ENCODE measurements around the gene TMEM131. TPM values are rescaled to one million over a fixed set of nuclear protein-coding genes. Genes with fewer than 3 reads are reported as not detected.
"Not testable (repeated sequence)": the region's sequence is repeated elsewhere in the genome, so short reads cannot be mapped to it uniquely, and the experiment has no call there.

TMEM131 gene
- total RNA-seq, 5 donors from 2014 or later (not counting 1 experiment from before 2014, with no cell fraction given) = 39.3 to 43.9 (median 41.1) TPM

DNA sequence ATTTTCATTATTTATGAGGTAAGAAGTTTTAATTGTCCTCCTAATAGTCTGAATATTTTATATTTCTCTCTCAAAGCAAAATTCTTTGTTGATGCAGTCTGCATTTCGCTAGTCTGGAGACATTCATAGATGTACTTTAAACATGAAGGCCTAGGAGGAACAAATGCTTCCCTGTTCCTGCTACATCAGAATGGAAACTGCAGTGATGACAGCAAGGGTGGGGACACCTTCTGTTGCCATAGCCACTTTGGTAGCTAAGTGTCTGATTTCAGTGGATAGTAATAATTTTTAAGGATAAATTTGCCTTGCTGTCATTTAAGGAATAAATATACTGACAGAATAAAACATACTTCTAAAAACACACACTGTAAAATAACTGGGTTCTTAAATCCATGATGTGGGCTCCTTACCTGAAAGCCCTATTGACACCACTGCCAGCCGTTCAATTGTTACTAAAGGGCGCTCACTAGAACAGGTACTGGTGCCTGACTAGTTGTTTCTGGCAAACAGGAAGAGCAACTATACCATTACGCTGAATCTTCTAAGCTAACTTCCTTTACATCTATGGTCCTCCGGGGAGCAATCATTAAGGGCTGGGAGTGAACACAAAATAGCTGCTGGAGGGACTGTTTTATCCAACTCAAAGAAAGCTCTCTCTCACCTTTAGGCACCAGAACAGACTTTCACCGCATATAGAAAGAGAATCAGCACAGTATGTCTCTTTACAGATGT lies 88.2 kb downstream of the TMEM131 start:
- CTCF ChIA-PET = interaction anchor here in 1 of 2 donors (1.0 kb wide), 1 partner anchor 54 kb away, joined by 6 read pairs; no protein-coding TSS in a partner anchor
- ATAC-seq (replicated peaks in 1 of 4) = no peak
- 80% methylated on average over 2 of the region's 6 CpGs for WGBS (ENCODE audit: insufficient coverage)
- Mint-ChIP-seq H3K4me3 (no peak overlapping the region), H3K27ac (no peak overlapping the region), H3K4me1 (peaks cover 18 to 28% (median 20%) of the 10 kb centered on the region in 3 donors), H3K36me3 (peaks cover 75% of the 10 kb centered on the region), H3K9me3 (no peaks in the 10 kb centered on the region), H3K27me3 (no peaks in the 10 kb centered on the region)
- peaks cover 0 to 4% of the 10 kb centered on the region in 2 donors for H3K36me3 ChIP-seq (ENCODE audit: control insufficient read depth in 2 of 2, extremely low read depth in 1 of 2, insufficient read depth in 1 of 2, low read length in 1 of 2)
- H3K4me3 ChIP-seq (ENCODE audit: control insufficient read depth in 1 of 2, extremely low read depth in 1 of 2, low read length in 1 of 2) = no peak overlapping the region
- H3K27ac ChIP-seq (ENCODE audit: low read length) = no peak overlapping the region
- no peaks in the 10 kb centered on the region for H3K27me3 ChIP-seq (replicated peaks in 1 of 2; ENCODE audit: control insufficient read depth in 2 of 2, extremely low read depth in 1 of 2, insufficient read depth in 2 of 2, low read length in 1 of 2)
- POLR2A ChIA-PET = interaction anchor here in 1 of 2 donors (0.5 kb wide), 1 partner anchor 52 kb away, joined by 3 read pairs; no protein-coding TSS in a partner anchor
- no peak for DNase-seq
- H3K9me3 ChIP-seq = no peaks in the 10 kb centered on the region
- H3K4me1 ChIP-seq (ENCODE audit: control insufficient read depth in 1 of 2, extremely low read depth in 1 of 2, insufficient read depth in 2 of 2, low read length in 2 of 2) = no peaks in the 10 kb centered on the region

DNA sequence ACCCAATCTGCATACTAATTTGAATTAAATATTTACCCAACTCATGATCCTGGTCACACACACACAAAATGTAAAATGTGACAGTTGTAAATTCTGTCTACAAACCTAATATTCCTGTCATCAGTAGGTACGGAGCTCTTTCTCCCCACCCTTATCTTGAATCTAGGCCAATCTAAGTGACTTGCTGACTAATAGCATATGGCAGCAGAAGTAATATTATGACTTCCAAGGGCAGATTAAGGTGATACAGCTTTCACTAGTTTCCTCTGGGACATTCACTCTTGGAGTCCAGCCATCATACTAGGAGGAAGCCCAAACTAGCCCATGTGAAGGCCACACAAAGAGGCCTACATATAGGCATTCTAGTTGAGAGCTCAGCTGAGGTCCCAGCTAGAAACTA lies 89.4 kb downstream of the TMEM131 start:
- ChIA-PET POLR2A (no interaction called here), CTCF (no interaction called here)
- H3K4me1 ChIP-seq (ENCODE audit: control insufficient read depth in 1 of 2, extremely low read depth in 1 of 2, insufficient read depth in 2 of 2, low read length in 2 of 2) = no peaks in the 10 kb centered on the region
- ATAC-seq (replicated peaks in 1 of 4) = no peak
- no peaks in the 10 kb centered on the region for H3K9me3 Mint-ChIP-seq
- no peak overlapping the region for H3K27ac ChIP-seq (ENCODE audit: low read length)
- peaks cover 7 to 16% (median 11%) of the 10 kb centered on the region in 3 donors for H3K4me1 Mint-ChIP-seq
- no peaks in the 10 kb centered on the region for H3K27me3 Mint-ChIP-seq
- no peaks in the 10 kb centered on the region for H3K9me3 ChIP-seq
- peaks cover 0 to 4% of the 10 kb centered on the region in 2 donors for H3K36me3 ChIP-seq (ENCODE audit: control insufficient read depth in 2 of 2, extremely low read depth in 1 of 2, insufficient read depth in 1 of 2, low read length in 1 of 2)
- no peak overlapping the region for H3K4me3 ChIP-seq (ENCODE audit: control insufficient read depth in 1 of 2, extremely low read depth in 1 of 2, low read length in 1 of 2)
- no peak overlapping the region for H3K27ac Mint-ChIP-seq
- peaks cover 79% of the 10 kb centered on the region for H3K36me3 Mint-ChIP-seq
- H3K27me3 ChIP-seq (replicated peaks in 1 of 2; ENCODE audit: control insufficient read depth in 2 of 2, extremely low read depth in 1 of 2, insufficient read depth in 2 of 2, low read length in 1 of 2) = no peaks in the 10 kb centered on the region
- WGBS (ENCODE audit: insufficient coverage) = no CpG with 5 or more reads among the region's 1 CpG
- DNase-seq = no peak
- H3K4me3 Mint-ChIP-seq = no peak overlapping the region

DNA sequence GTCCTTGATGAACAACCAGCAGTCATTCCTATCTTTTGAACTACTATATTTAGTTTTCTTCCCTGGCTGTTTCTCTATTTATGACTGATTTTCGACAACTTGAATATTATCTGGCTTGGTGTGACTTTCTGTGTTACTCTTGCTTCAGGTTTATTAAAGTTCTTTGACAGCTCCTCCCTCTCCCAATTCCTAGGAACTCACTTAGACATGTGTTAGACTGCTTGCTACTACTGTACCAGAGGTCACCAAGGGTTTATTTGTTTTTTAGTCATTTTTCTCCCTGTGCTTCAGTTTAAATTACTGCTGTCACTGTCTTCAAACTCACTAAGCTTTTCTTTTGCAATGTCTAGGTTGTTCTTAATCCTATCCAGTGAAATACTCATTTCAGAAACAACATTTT lies 90.5 kb downstream of the TMEM131 start:
- H3K4me3 ChIP-seq (ENCODE audit: control insufficient read depth in 1 of 2, extremely low read depth in 1 of 2, low read length in 1 of 2) = no peak overlapping the region
- peaks cover 78% of the 10 kb centered on the region for H3K36me3 Mint-ChIP-seq
- no peaks in the 10 kb centered on the region for H3K27me3 Mint-ChIP-seq
- peaks cover 0 to 11% (median 4%) of the 10 kb centered on the region in 3 donors for H3K4me1 Mint-ChIP-seq
- ChIA-PET POLR2A (no interaction called here), CTCF (no interaction called here)
- H3K27me3 ChIP-seq (replicated peaks in 1 of 2; ENCODE audit: control insufficient read depth in 2 of 2, extremely low read depth in 1 of 2, insufficient read depth in 2 of 2, low read length in 1 of 2) = no peaks in the 10 kb centered on the region
- WGBS (ENCODE audit: insufficient coverage) = no CpG with 5 or more reads among the region's 1 CpG
- H3K27ac Mint-ChIP-seq = no peak overlapping the region
- H3K9me3 Mint-ChIP-seq = no peaks in the 10 kb centered on the region
- H3K4me1 ChIP-seq (ENCODE audit: control insufficient read depth in 1 of 2, extremely low read depth in 1 of 2, insufficient read depth in 2 of 2, low read length in 2 of 2) = no peaks in the 10 kb centered on the region
- H3K36me3 ChIP-seq (ENCODE audit: control insufficient read depth in 2 of 2, extremely low read depth in 1 of 2, insufficient read depth in 1 of 2, low read length in 1 of 2) = peaks cover 0 to 4% of the 10 kb centered on the region in 2 donors
- no peak for ATAC-seq (replicated peaks in 1 of 4)
- H3K4me3 Mint-ChIP-seq = no peak overlapping the region
- H3K27ac ChIP-seq (ENCODE audit: low read length) = no peak overlapping the region
- H3K9me3 ChIP-seq = no peaks in the 10 kb centered on the region
- no peak for DNase-seq

DNA sequence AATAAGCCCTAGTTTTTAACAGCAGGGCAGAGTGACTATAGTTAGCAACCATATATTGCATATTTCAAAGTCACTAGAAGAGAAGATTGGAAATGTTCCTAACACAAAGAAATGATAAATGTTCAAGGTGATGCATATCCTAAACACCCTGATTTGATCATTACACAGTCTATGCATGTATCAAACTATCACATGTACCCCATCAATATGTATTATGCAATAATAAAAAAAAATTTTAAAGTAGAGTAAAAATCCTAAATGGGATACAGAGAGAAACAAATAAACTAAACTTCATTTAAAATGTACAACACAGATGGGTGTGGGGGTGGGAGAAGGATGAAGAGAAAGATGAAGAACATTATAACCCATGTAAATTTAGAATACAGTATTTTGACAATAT lies 93.9 kb downstream of the TMEM131 start:
- CTCF ChIA-PET = no interaction called here
- no peak for DNase-seq
- peaks cover 70% of the 10 kb centered on the region for H3K36me3 Mint-ChIP-seq
- Histone ChIP-seq H3K4me1 (ENCODE audit: control insufficient read depth in 1 of 2, extremely low read depth in 1 of 2, insufficient read depth in 2 of 2, low read length in 2 of 2) (no peaks in the 10 kb centered on the region), H3K36me3 (ENCODE audit: control insufficient read depth in 2 of 2, extremely low read depth in 1 of 2, insufficient read depth in 1 of 2, low read length in 1 of 2) (peaks cover 0 to 4% of the 10 kb centered on the region in 2 donors), H3K27me3 (replicated peaks in 1 of 2; ENCODE audit: control insufficient read depth in 2 of 2, extremely low read depth in 1 of 2, insufficient read depth in 2 of 2, low read length in 1 of 2) (no peaks in the 10 kb centered on the region), H3K9me3 (no peaks in the 10 kb centered on the region), H3K27ac (ENCODE audit: low read length) (no peak overlapping the region), H3K4me3 (ENCODE audit: control insufficient read depth in 1 of 2, extremely low read depth in 1 of 2, low read length in 1 of 2) (no peak overlapping the region)
- POLR2A ChIA-PET = no interaction called here
- H3K27ac Mint-ChIP-seq = no peak overlapping the region
- H3K4me3 Mint-ChIP-seq = no peak overlapping the region
- no peak for ATAC-seq (replicated peaks in 1 of 4)
- no peaks in the 10 kb centered on the region for H3K27me3 Mint-ChIP-seq
- peaks cover 0 to 6% (median 0%) of the 10 kb centered on the region in 3 donors for H3K4me1 Mint-ChIP-seq
- H3K9me3 Mint-ChIP-seq = no peaks in the 10 kb centered on the region

DNA sequence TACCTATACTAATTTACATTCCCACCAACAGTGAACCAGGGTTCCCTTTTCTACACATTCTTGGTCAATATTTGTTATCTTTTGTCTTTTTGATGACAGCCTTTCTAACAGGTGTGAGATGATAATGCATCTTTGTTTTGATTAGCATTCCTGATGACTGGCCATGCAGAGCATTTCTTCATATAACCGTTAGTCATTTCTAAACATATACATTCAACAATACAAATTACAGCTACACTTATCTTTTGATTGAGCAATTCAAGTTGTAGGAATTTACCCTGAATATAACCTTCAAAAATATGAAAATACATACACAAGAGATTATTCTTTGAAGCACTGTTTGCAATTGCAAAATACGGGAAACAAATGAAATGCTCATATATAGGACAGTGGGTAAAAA lies 94.9 kb downstream of the TMEM131 start:
- H3K36me3 Mint-ChIP-seq = peaks cover 72% of the 10 kb centered on the region
- H3K27me3 ChIP-seq (replicated peaks in 1 of 2; ENCODE audit: control insufficient read depth in 2 of 2, extremely low read depth in 1 of 2, insufficient read depth in 2 of 2, low read length in 1 of 2) = no peaks in the 10 kb centered on the region
- DNase-seq (no peak), ATAC-seq (replicated peaks in 1 of 4) (no peak)
- no peak overlapping the region for H3K4me3 ChIP-seq (ENCODE audit: control insufficient read depth in 1 of 2, extremely low read depth in 1 of 2, low read length in 1 of 2)
- H3K4me1 ChIP-seq (ENCODE audit: control insufficient read depth in 1 of 2, extremely low read depth in 1 of 2, insufficient read depth in 2 of 2, low read length in 2 of 2) = no peaks in the 10 kb centered on the region
- no peak overlapping the region for H3K27ac ChIP-seq (ENCODE audit: low read length)
- no CpG with 5 or more reads among the region's 2 CpGs for WGBS (ENCODE audit: insufficient coverage)
- CTCF ChIA-PET = no interaction called here
- no peak overlapping the region for H3K27ac Mint-ChIP-seq
- H3K9me3 Mint-ChIP-seq = peaks cover 0 to 4% (median 0%) of the 10 kb centered on the region in 3 donors
- POLR2A ChIA-PET = no interaction called here
- no peaks in the 10 kb centered on the region for H3K36me3 ChIP-seq (ENCODE audit: control insufficient read depth in 2 of 2, extremely low read depth in 1 of 2, insufficient read depth in 1 of 2, low read length in 1 of 2)
- H3K9me3 ChIP-seq = no peaks in the 10 kb centered on the region
- no peak overlapping the region for H3K4me3 Mint-ChIP-seq
- peaks cover 0 to 6% (median 0%) of the 10 kb centered on the region in 3 donors for H3K4me1 Mint-ChIP-seq
- H3K27me3 Mint-ChIP-seq = no peaks in the 10 kb centered on the region

DNA sequence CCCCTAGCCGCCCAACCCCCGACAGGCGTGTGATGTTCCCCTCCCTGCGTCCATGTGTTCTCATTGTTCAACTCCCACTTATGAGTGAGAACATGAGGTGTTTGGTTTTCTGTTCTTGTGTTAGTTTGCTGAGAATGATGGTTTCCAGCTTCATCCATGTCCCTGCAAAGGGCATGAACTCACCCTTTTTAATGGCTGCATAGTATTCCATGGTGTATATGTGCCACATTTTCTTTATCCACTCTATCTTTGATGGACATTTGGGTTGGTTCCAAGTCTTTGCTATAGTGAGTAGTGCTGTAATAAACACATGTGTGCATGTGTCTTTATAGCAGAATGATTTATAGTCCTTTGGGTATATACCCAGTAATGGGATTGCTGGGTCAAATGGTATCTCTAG lies 102.7 kb downstream of the TMEM131 start:
- H3K36me3 ChIP-seq (ENCODE audit: control insufficient read depth in 2 of 2, extremely low read depth in 1 of 2, insufficient read depth in 1 of 2, low read length in 1 of 2); H3K27me3 Mint-ChIP-seq; H3K4me3 ChIP-seq (ENCODE audit: control insufficient read depth in 1 of 2, extremely low read depth in 1 of 2, low read length in 1 of 2); POLR2A ChIA-PET; H3K9me3 Mint-ChIP-seq; CTCF ChIA-PET; H3K4me1 Mint-ChIP-seq; ATAC-seq (replicated peaks in 1 of 4); H3K27ac ChIP-seq (ENCODE audit: low read length); DNase-seq; H3K4me3 Mint-ChIP-seq; H3K27ac Mint-ChIP-seq; H3K4me1 ChIP-seq (ENCODE audit: control insufficient read depth in 1 of 2, extremely low read depth in 1 of 2, insufficient read depth in 2 of 2, low read length in 2 of 2); H3K27me3 ChIP-seq (replicated peaks in 1 of 2; ENCODE audit: control insufficient read depth in 2 of 2, extremely low read depth in 1 of 2, insufficient read depth in 2 of 2, low read length in 1 of 2); H3K9me3 ChIP-seq: not testable (repeated sequence)
- H3K36me3 Mint-ChIP-seq = peaks cover 57% of the 10 kb centered on the region
- no CpG with 5 or more reads among the region's 4 CpGs for WGBS (ENCODE audit: insufficient coverage)

DNA sequence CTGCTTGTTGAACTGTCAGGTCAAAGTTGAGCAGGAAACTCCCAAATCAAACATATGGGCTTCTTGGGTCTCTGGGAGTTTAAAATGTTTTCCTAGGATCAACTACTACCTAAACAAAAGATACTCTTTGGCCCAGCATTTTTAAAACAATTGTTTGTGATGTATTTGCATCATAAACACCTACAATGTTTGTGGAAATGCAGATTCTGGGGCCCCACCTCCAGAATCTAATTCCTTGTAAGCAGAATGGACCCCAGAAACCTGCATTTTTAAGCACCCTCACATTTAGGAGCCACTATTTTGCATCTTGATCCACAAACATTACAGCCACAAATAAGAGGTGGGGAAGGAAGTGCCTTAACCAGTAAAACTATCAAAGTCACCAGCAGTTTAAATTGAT lies 104.1 kb downstream of the TMEM131 start:
- ATAC-seq (replicated peaks in 1 of 4) (no peak), DNase-seq (no peak)
- Mint-ChIP-seq H3K4me1 (no peaks in the 10 kb centered on the region), H3K27ac (no peak overlapping the region), H3K4me3 (no peak overlapping the region), H3K36me3 (peaks cover 62% of the 10 kb centered on the region), H3K9me3 (peaks cover 7 to 13% (median 7%) of the 10 kb centered on the region in 3 donors), H3K27me3 (no peaks in the 10 kb centered on the region)
- H3K9me3 ChIP-seq = no peaks in the 10 kb centered on the region
- H3K36me3 ChIP-seq (ENCODE audit: control insufficient read depth in 2 of 2, extremely low read depth in 1 of 2, insufficient read depth in 1 of 2, low read length in 1 of 2) = peaks cover 6 to 11% of the 10 kb centered on the region in 2 donors
- H3K4me1 ChIP-seq (ENCODE audit: control insufficient read depth in 1 of 2, extremely low read depth in 1 of 2, insufficient read depth in 2 of 2, low read length in 2 of 2) = no peaks in the 10 kb centered on the region
- no peak overlapping the region for H3K27ac ChIP-seq (ENCODE audit: low read length)
- H3K4me3 ChIP-seq (ENCODE audit: control insufficient read depth in 1 of 2, extremely low read depth in 1 of 2, low read length in 1 of 2) = no peak overlapping the region
- H3K27me3 ChIP-seq (replicated peaks in 1 of 2; ENCODE audit: control insufficient read depth in 2 of 2, extremely low read depth in 1 of 2, insufficient read depth in 2 of 2, low read length in 1 of 2) = no peaks in the 10 kb centered on the region
- ChIA-PET POLR2A (no interaction called here), CTCF (no interaction called here)
